Skeletal muscle tissue (tissue), 4 donors: ENCODE data around the gene GLI2. TPM values are rescaled to one million over a fixed set of nuclear protein-coding genes. Genes with fewer than 3 reads are reported as not detected.

Experiments
- H3K27ac ChIP-seq: one replicate; pipeline ENCODE4 v1.7.0; 2013; ENCODE audit warnings: mild to moderate bottlenecking, low read depth, low read length, inconsistent platforms
- H3K27me3 ChIP-seq, 3 donors: one replicate each; pipeline ENCODE4 v1.7.0; 2013; ENCODE audit warnings: low read length in 3 of 3; ENCODE audit not compliant: control insufficient read depth in 3 of 3, insufficient read depth in 3 of 3
- H3K36me3 ChIP-seq, 3 donors: one replicate each; pipeline ENCODE4 v1.7.0; 2013; ENCODE audit warnings: low read length in 3 of 3; ENCODE audit not compliant: control insufficient read depth in 3 of 3, insufficient read depth in 3 of 3
- H3K4me1 ChIP-seq, 3 donors: one replicate each; pipeline ENCODE4 v1.7.0; 2013; ENCODE audit warnings: low read length in 3 of 3, mild to moderate bottlenecking in 3 of 3; ENCODE audit not compliant: control insufficient read depth in 3 of 3, insufficient read depth in 3 of 3
- H3K4me3 ChIP-seq, 3 donors: one replicate each; pipeline ENCODE4 v1.7.0; 2013; ENCODE audit warnings: low read length in 3 of 3
- H3K9ac ChIP-seq, 3 donors: one replicate each; pipeline ENCODE4 v1.7.0; 2013; ENCODE audit warnings: low read length in 3 of 3, mild to moderate bottlenecking in 3 of 3, moderate library complexity in 2 of 3, low read depth in 1 of 3
- H3K9me3 ChIP-seq, 3 donors: one replicate each; pipeline ENCODE4 v1.7.0; 2013; ENCODE audit warnings: low read length in 3 of 3; ENCODE audit not compliant: control insufficient read depth in 3 of 3
- total RNA-seq: library from RNA; depleted of rRNA; stranded (reverse); fragments of >200 nt; gene quantifications from one replicate; pipeline ENCODE4 v1.2.3, GENCODE V29; 2014
- donor health status: Osteomylitis.

GLI2 gene
- total RNA-seq, 1 donor from 2014 or later, result 3.1 TPM

GRCh38 chr2:120740765-120741524, 5.3 kb downstream of the GLI2 start:
- peak overlapping the region in 1 of 3 donors; percentile 25 for H3K9ac ChIP-seq
- H3K27me3 ChIP-seq, result peaks cover 57 to 64% (median 61%) of the 10 kb centered on the region in 3 donors
- H3K36me3 ChIP-seq, result no peaks in the 10 kb centered on the region
- no peak overlapping the region for H3K27ac ChIP-seq
- H3K9me3 ChIP-seq, result no peaks in the 10 kb centered on the region
- H3K4me3 ChIP-seq, result peak overlapping the region in 1 of 3 donors; percentile 13
- H3K4me1 ChIP-seq, result peaks cover 9 to 23% (median 20%) of the 10 kb centered on the region in 3 donors

DNA sequence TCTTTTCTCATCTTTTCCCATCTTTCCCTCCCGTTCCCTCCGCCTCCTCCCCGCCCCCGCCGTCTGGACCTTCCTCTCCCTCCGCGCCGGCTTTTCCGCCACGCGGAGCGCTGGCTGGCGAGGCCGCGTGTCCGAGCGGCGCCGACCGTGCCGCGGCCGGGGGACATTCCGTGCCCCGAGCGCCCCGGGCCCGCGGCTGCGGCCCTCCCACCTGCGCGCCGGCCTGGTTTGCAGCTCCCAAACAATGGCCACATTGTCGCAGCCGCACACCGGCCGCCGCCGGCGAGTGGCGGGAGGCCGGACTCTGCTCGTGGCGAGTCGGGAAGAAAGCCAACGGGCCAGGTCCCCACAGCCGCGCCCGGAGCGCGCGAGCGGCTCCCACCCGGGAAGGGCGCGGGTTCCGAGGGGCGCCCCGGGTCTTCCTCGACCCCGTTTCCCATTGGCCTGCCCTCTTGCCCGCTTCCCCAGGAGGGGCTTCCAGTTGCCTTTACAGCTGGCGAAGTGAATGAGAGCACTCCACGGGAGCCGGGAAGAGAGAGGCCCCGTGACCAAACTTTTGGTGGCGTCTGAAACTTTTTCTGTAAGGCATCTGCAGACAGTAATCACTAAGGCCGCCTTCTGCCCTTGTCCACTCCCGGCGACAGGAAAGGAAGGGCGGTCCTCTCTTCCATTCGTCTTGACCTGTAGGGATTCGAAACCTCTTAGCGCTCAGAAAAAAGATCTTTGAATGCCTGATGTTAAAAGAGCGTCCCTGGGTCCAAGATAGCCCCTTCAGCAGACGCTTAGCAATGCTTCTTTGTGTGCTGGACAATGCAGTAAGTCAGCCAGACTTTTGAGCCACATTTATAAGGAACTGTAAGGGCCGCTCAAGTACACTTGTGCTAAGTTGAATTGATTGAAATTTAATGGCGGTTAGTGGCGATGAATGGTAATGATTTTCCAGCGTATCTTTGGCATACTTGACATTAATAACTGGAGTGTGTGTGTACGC, 6.2 kb downstream of the GLI2 start:
- Histone ChIP-seq H3K4me3 (peak overlapping the region in 2 of 3 donors; percentile 24 to 52), H3K27ac (no peak overlapping the region), H3K9ac (peak overlapping the region in 1 of 3 donors; percentile 54), H3K36me3 (no peaks in the 10 kb centered on the region), H3K9me3 (no peaks in the 10 kb centered on the region), H3K27me3 (peaks cover 52 to 57% (median 56%) of the 10 kb centered on the region in 3 donors), H3K4me1 (peaks cover 5 to 16% (median 13%) of the 10 kb centered on the region in 3 donors)

- Histone ChIP-seq H3K4me1 (peaks cover 5 to 9% (median 5%) of the 10 kb centered on the region in 3 donors), H3K27me3 (peaks cover 40 to 42% (median 40%) of the 10 kb centered on the region in 3 donors), H3K4me3 (no peak overlapping the region), H3K27ac (no peak overlapping the region), H3K36me3 (no peaks in the 10 kb centered on the region), H3K9me3 (no peaks in the 10 kb centered on the region), H3K9ac (no peak overlapping the region)
These were observed 8.0 kb downstream of the GLI2 start for GRCh38 chr2:120743657-120744056.

GRCh38 chr2:120744817-120745216, 9.1 kb downstream of the GLI2 start:
- Histone ChIP-seq H3K4me1 (peaks cover 4 to 9% (median 6%) of the 10 kb centered on the region in 3 donors), H3K4me3 (no peak overlapping the region), H3K9me3 (no peaks in the 10 kb centered on the region), H3K9ac (no peak overlapping the region), H3K27me3 (peaks cover 30 to 33% (median 32%) of the 10 kb centered on the region in 3 donors), H3K36me3 (no peaks in the 10 kb centered on the region), H3K27ac (no peak overlapping the region)

GRCh38 chr2:120745420-120746111, 9.9 kb downstream of the GLI2 start:
- Histone ChIP-seq H3K36me3 (no peaks in the 10 kb centered on the region), H3K9ac (no peak overlapping the region), H3K27me3 (peaks cover 26 to 29% (median 29%) of the 10 kb centered on the region in 3 donors), H3K9me3 (no peaks in the 10 kb centered on the region), H3K27ac (no peak overlapping the region), H3K4me3 (no peak overlapping the region), H3K4me1 (peaks cover 4 to 9% (median 9%) of the 10 kb centered on the region in 3 donors)

DNA sequence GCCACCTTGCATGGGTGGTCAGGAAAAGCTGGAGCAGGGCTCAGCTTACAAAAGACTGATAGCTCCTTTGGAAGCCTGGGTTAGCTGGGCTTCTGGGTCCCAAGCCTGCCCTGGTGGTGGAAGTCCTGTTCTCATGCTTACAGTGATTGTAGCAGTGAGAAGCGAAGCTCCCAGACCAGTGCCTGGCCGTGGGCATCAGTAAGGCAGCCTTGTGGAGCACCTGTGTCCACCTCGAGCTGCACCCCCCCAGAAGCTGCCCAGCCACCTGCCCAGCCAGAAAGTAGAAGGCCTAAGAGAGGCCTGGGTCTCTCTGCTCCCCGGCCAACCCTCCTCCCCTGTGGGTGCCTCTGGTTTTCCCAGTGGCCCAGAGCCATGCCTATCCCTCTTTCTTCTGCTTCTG, 10.5 kb downstream of the GLI2 start:
- no peaks in the 10 kb centered on the region for H3K9me3 ChIP-seq
- peaks cover 4 to 8% (median 6%) of the 10 kb centered on the region in 3 donors for H3K4me1 ChIP-seq
- H3K9ac ChIP-seq, result no peak overlapping the region
- no peaks in the 10 kb centered on the region for H3K36me3 ChIP-seq
- peaks cover 20 to 23% (median 23%) of the 10 kb centered on the region in 3 donors for H3K27me3 ChIP-seq
- no peak overlapping the region for H3K27ac ChIP-seq
- no peak overlapping the region for H3K4me3 ChIP-seq

DNA sequence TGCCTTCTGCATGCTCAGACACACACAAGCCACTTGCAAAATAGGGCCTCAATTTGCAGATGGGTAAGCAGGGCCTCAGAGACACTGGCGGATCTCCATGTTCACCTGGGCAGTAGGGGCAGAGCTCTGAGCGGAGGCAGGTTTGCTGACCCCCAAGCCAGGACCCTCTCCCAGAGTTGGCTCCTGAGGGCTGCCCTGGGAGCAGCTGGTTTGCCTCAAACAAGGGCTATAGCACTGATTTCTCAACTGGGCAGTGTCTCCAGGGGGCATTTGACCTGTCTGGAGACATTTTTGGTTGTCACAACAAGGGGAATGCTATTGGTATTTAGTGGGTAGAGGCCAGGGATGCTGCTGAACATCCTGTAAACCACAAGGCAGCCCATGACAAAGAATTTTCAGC, 11.6 kb downstream of the GLI2 start:
- Histone ChIP-seq H3K36me3 (no peaks in the 10 kb centered on the region), H3K4me1 (peaks cover 0 to 4% (median 0%) of the 10 kb centered on the region in 3 donors), H3K9ac (no peak overlapping the region), H3K27me3 (peaks cover 12 to 14% (median 13%) of the 10 kb centered on the region in 3 donors), H3K4me3 (no peak overlapping the region), H3K9me3 (no peaks in the 10 kb centered on the region), H3K27ac (no peak overlapping the region)

DNA sequence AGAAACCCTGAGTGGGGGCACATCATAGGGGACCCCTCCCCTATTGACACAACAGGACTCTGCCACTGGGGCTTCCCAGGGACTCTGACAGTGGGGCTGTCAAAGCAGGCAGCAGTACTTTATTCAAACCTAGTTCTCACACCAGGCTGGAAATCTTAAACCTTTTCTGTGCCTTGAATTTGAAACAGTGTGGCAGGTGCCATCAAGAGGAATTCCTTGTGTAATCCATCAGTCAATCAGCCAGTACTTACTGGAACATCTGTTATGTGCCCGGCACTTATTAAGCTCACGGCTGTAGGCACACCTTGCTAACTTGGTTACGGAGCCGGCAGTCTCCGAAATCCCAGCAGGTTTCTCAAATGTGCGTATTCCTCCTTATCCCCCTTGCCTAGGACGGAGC, 12.0 kb downstream of the GLI2 start:
- Histone ChIP-seq H3K4me1 (peaks cover 0 to 4% (median 0%) of the 10 kb centered on the region in 3 donors), H3K9me3 (no peaks in the 10 kb centered on the region), H3K4me3 (no peak overlapping the region), H3K27me3 (peaks cover 10 to 12% (median 11%) of the 10 kb centered on the region in 3 donors), H3K36me3 (no peaks in the 10 kb centered on the region), H3K27ac (no peak overlapping the region), H3K9ac (no peak overlapping the region)

DNA sequence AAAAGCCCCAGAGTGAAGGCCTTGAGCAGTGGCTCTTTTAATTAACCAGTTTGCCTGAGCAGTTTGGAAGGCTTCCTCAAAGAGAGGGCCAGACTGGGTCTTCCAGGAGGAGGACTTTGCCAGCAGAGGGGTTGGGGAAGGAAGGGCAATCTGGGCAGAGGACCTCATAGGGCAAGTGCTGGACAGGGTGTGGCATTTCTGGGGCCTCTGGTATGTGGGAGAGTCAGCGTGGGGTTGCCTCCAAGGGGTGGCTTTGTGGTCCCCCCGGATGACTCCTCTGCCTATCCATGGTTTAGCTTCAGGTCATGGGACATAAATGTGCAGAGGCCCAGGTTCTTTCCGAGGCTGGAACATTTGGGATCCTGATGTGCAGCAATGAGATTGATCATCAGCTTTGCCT, 12.6 kb downstream of the GLI2 start:
- H3K27me3 ChIP-seq, result peaks cover 5 to 7% (median 7%) of the 10 kb centered on the region in 3 donors
- H3K36me3 ChIP-seq, result no peaks in the 10 kb centered on the region
- H3K27ac ChIP-seq, result no peak overlapping the region
- H3K4me3 ChIP-seq, result no peak overlapping the region
- H3K9me3 ChIP-seq, result no peaks in the 10 kb centered on the region
- peaks cover 0 to 4% (median 0%) of the 10 kb centered on the region in 3 donors for H3K4me1 ChIP-seq
- H3K9ac ChIP-seq, result no peak overlapping the region
